SK-N-SH treated with all-trans-retinoic acid at 6 μM for 48 hours (cell line): Measurements from ENCODE around the gene PRKAA2.

Experiments
- ATAC-seq: fragments of 200-7000 bp; cut with Tn5 transposase; 3 replicates; pipeline ENCODE4 v1.9.1; 2020; ENCODE audit warnings: mild to moderate bottlenecking, moderate library complexity
- ARNTL ChIP-seq: fragments of 450-650 bp; formaldehyde crosslinking; IDR thresholded peaks from 2 replicates; pipeline ENCODE4 v1.5.0; 2020; ENCODE audit warnings: low read depth, mild to moderate bottlenecking, moderate library complexity, borderline replicate concordance
- BACH2 ChIP-seq: fragments of 250-450 bp; sonication (Bioruptor Pico); IDR thresholded peaks from 2 replicates; pipeline ENCODE4 v1.9.0; 2021; ENCODE audit warnings: mild to moderate bottlenecking, borderline replicate concordance
- CREB5 ChIP-seq: fragments of 250-450 bp; sonication (Bioruptor Pico); IDR thresholded peaks from 2 replicates; pipeline ENCODE4 v1.5.1; 2020; ENCODE audit warnings: low read depth, mild to moderate bottlenecking, moderate library complexity
- CSDC2 ChIP-seq: fragments of 250-450 bp; sonication (Bioruptor Pico); IDR thresholded peaks from 2 replicates; pipeline ENCODE4 v1.5.0; 2020; ENCODE audit warnings: mild to moderate bottlenecking, moderate library complexity
- CSRNP3 ChIP-seq: fragments of 250-450 bp; sonication (Bioruptor Pico); IDR thresholded peaks from 2 replicates; pipeline ENCODE4 v1.5.1; 2021; ENCODE audit warnings: mild to moderate bottlenecking, moderate library complexity
- ESRRG ChIP-seq: fragments of 250-450 bp; sonication (Bioruptor Pico); IDR thresholded peaks from 2 replicates; pipeline ENCODE4 v1.6.1; 2021; ENCODE audit warnings: mild to moderate bottlenecking
- GLIS3 ChIP-seq: fragments of 250-450 bp; sonication (Bioruptor Pico); IDR thresholded peaks from 2 replicates; pipeline ENCODE4 v1.5.0; 2020; ENCODE audit warnings: mild to moderate bottlenecking, moderate library complexity
- OSR1 ChIP-seq: fragments of 250-450 bp; sonication (Bioruptor Pico); IDR thresholded peaks from 2 replicates; pipeline ENCODE4 v1.8.0; 2022; ENCODE audit warnings: moderate library complexity, mild to moderate bottlenecking, inconsistent platforms
- PATZ1 ChIP-seq: fragments of 250-450 bp; sonication (Bioruptor Pico); IDR thresholded peaks from 2 replicates; pipeline ENCODE4 v1.8.0; 2020; ENCODE audit warnings: mild to moderate bottlenecking, moderate library complexity, borderline replicate concordance
- POU6F1 ChIP-seq: fragments of 250-450 bp; sonication (Bioruptor Pico); IDR thresholded peaks from 2 replicates; pipeline ENCODE4 v1.8.0; 2021; ENCODE audit warnings: low read depth, mild to moderate bottlenecking, moderate library complexity, borderline replicate concordance
- PPARA ChIP-seq: fragments of 250-450 bp; sonication (Bioruptor Pico); IDR thresholded peaks from 2 replicates; pipeline ENCODE4 v1.5.0; 2020; ENCODE audit warnings: mild to moderate bottlenecking, borderline replicate concordance
- RARB ChIP-seq: fragments of 250-450 bp; sonication (Bioruptor Pico); IDR thresholded peaks from 2 replicates; pipeline ENCODE4 v1.8.0; 2021; ENCODE audit warnings: mild to moderate bottlenecking, moderate library complexity
- SNAI2 ChIP-seq: fragments of 250-450 bp; sonication (Bioruptor Pico); IDR thresholded peaks from 2 replicates; pipeline ENCODE4 v1.5.0; 2020; ENCODE audit warnings: mild to moderate bottlenecking, moderate library complexity
- TCF4 ChIP-seq: fragments of 250-450 bp; sonication (Bioruptor Pico); IDR thresholded peaks from 2 replicates; pipeline ENCODE4 v1.8.0; 2021; ENCODE audit warnings: mild to moderate bottlenecking, moderate library complexity, borderline replicate concordance
- TOX ChIP-seq: fragments of 250-450 bp; sonication (Bioruptor Pico); IDR thresholded peaks from 2 replicates; pipeline ENCODE4 v1.8.0; 2021; ENCODE audit warnings: mild to moderate bottlenecking, moderate library complexity, borderline replicate concordance
- ZC3H10 ChIP-seq: fragments of 250-450 bp; sonication (Bioruptor Pico); IDR thresholded peaks from 2 replicates; pipeline ENCODE4 v1.5.1; 2021; ENCODE audit warnings: mild to moderate bottlenecking, moderate library complexity
- ZFP3 ChIP-seq: fragments of 250-450 bp; sonication (Bioruptor Pico); IDR thresholded peaks from 2 replicates; pipeline ENCODE4 v1.5.0; 2020; ENCODE audit warnings: mild to moderate bottlenecking, moderate library complexity
- ZFP30 ChIP-seq: fragments of 450-650 bp; formaldehyde crosslinking; IDR thresholded peaks from 2 replicates; pipeline ENCODE4 v1.5.0; 2022; ENCODE audit warnings: mild to moderate bottlenecking, moderate library complexity
- ZNF565 ChIP-seq: fragments of 450-650 bp; formaldehyde crosslinking; conservative IDR thresholded peaks from 2 replicates; pipeline ENCODE4 v1.5.0; 2020; ENCODE audit warnings: low read depth, mild to moderate bottlenecking, moderate library complexity
- ZNF8 ChIP-seq: fragments of 450-650 bp; formaldehyde crosslinking; IDR thresholded peaks from 2 replicates; pipeline ENCODE4 v1.5.0; 2020; ENCODE audit warnings: mild to moderate bottlenecking, moderate library complexity

PRKAA2 gene

GRCh38 chr1:56696663-56697062, 51.5 kb downstream of the PRKAA2 start:
- no peak for ATAC-seq
- no peak for TF ChIP-seq ZNF8 (CRISPR knock-in tag)
- TF ChIP-seq PPARA (CRISPR knock-in tag): no peak
- no peak for TF ChIP-seq TOX
- no peak for TF ChIP-seq POU6F1 (CRISPR knock-in tag)
- TF ChIP-seq TCF4 (CRISPR knock-in tag): no peak
- no peak for TF ChIP-seq GLIS3 (CRISPR knock-in tag)

GRCh38 chr1:56703747-56704146, 58.6 kb downstream of the PRKAA2 start:
- ATAC-seq: no peak

GRCh38 chr1:56707379-56707778, 62.3 kb downstream of the PRKAA2 start:
- no peak for ATAC-seq
- no peak for TF ChIP-seq RARB (CRISPR knock-in tag)
- TF ChIP-seq CREB5: no peak
- TF ChIP-seq PATZ1 (CRISPR knock-in tag): no peak
- TF ChIP-seq POU6F1 (CRISPR knock-in tag): no peak
- TF ChIP-seq ZFP3 (CRISPR knock-in tag): no peak
- no peak for TF ChIP-seq ESRRG (CRISPR knock-in tag)
- no peak for TF ChIP-seq TOX

More at GRCh38 chr1:56703747-56704146, 58.6 kb downstream of the PRKAA2 start:
- no peak for TF ChIP-seq CREB5
- no peak for TF ChIP-seq CSDC2 (CRISPR knock-in tag)
- TF ChIP-seq PPARA (CRISPR knock-in tag): no peak
- no peak for TF ChIP-seq ZFP30 (CRISPR knock-in tag)
- no peak for TF ChIP-seq CSRNP3 (CRISPR knock-in tag)
- TF ChIP-seq BACH2 (CRISPR knock-in tag): no peak
- TF ChIP-seq RARB (CRISPR knock-in tag): no peak
- no peak for TF ChIP-seq TOX
- no peak for TF ChIP-seq ZNF565 (CRISPR knock-in tag)
- TF ChIP-seq SNAI2: no peak
- no peak for TF ChIP-seq PATZ1 (CRISPR knock-in tag)
- no peak for TF ChIP-seq ARNTL (CRISPR knock-in tag)
- TF ChIP-seq POU6F1 (CRISPR knock-in tag): no peak
- no peak for TF ChIP-seq ZC3H10 (CRISPR knock-in tag)
- no peak for TF ChIP-seq OSR1 (CRISPR knock-in tag)
- no peak for TF ChIP-seq ZFP3 (CRISPR knock-in tag)
